Mammary epithelial cell (primary cell): ENCODE results near the gene APOBEC3H.

Experiments
- EZH2 ChIP-seq: IDR thresholded peaks from 2 replicates; pipeline ENCODE4 v1.6.1; 2012; ENCODE audit warnings: low read length, inconsistent platforms, borderline replicate concordance
- TF ChIP-seq, protein P1 (sequence below), 2 donors: IDR thresholded peaks in 1 of 2; conservative IDR thresholded peaks in 1 of 2; 2 replicates each; pipeline ENCODE4 v1.5.1; 2011 to 2012; ENCODE audit warnings: inconsistent platforms in 2 of 2, low read length in 2 of 2, mild to moderate bottlenecking in 2 of 2, control low read depth in 1 of 2, low read depth in 1 of 2; ENCODE audit not compliant: insufficient read depth in 1 of 2; ENCODE audit errors: extremely low read depth in 1 of 2

GRCh38 chr22:39130152-39130704 is 33.2 kb downstream of the APOBEC3H start:
- TF ChIP-seq, protein P1, sequence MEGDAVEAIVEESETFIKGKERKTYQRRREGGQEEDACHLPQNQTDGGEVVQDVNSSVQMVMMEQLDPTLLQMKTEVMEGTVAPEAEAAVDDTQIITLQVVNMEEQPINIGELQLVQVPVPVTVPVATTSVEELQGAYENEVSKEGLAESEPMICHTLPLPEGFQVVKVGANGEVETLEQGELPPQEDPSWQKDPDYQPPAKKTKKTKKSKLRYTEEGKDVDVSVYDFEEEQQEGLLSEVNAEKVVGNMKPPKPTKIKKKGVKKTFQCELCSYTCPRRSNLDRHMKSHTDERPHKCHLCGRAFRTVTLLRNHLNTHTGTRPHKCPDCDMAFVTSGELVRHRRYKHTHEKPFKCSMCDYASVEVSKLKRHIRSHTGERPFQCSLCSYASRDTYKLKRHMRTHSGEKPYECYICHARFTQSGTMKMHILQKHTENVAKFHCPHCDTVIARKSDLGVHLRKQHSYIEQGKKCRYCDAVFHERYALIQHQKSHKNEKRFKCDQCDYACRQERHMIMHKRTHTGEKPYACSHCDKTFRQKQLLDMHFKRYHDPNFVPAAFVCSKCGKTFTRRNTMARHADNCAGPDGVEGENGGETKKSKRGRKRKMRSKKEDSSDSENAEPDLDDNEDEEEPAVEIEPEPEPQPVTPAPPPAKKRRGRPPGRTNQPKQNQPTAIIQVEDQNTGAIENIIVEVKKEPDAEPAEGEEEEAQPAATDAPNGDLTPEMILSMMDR (conservative IDR thresholded peaks at IDR 0.05 in 1 of 2, IDR thresholded peaks at IDR 0.05 in 1 of 2; ENCODE audit: extremely low read depth in 1 of 2, insufficient read depth in 1 of 2, low read depth in 1 of 2, low read length in 2 of 2) = no peak
- TF ChIP-seq EZH2 = no peak
